H9 (cell line): ENCODE measurements around the gene CD2BP2. TPM values are rescaled to one million over a fixed set of nuclear protein-coding genes. Genes with fewer than 3 reads are reported as not detected.
A peak's percentile ranks its signal among the peaks of the same experiment; 100 is the strongest.
"Not testable (repeated sequence)": the region's sequence is repeated elsewhere in the genome, so short reads cannot be mapped to it uniquely, and the experiment has no call there.

ENCODE experiments used
- DNase-seq: peaks from one replicate; pipeline ENCODE4 v3.0.0-alpha.2; 2017
- H2AFZ ChIP-seq: one replicate; pipeline ENCODE4 v1.6.1; 2013; ENCODE audit warnings: mild to moderate bottlenecking, low read length, control low read depth, moderate library complexity
- H2AK5ac ChIP-seq: 2 replicates; pipeline ENCODE4 v1.6.1; 2013; ENCODE audit warnings: low read length, control low read depth, mixed read lengths; ENCODE audit not compliant: insufficient read length
- H2BK120ac ChIP-seq: one replicate; pipeline ENCODE4 v1.6.1; 2013; ENCODE audit warnings: low read depth, mild to moderate bottlenecking, low read length, control low read depth, inconsistent platforms; ENCODE audit not compliant: poor library complexity, severe bottlenecking
- H2BK12ac ChIP-seq: 2 replicates; pipeline ENCODE4 v1.6.1; 2013; ENCODE audit warnings: low read length, control low read depth, mixed read lengths, low read depth; ENCODE audit not compliant: insufficient read length
- H2BK15ac ChIP-seq: 2 replicates; pipeline ENCODE4 v1.6.1; 2013; ENCODE audit warnings: low read depth, low read length, control low read depth
- H2BK20ac ChIP-seq: one replicate; pipeline ENCODE4 v1.6.1; 2013; ENCODE audit warnings: low read depth, mild to moderate bottlenecking, low read length, control low read depth, inconsistent platforms; ENCODE audit not compliant: poor library complexity, severe bottlenecking
- H2BK5ac ChIP-seq: 2 replicates; pipeline ENCODE4 v1.6.1; 2013; ENCODE audit warnings: low read length, control low read depth, mixed read lengths; ENCODE audit not compliant: insufficient read length
- H3K14ac ChIP-seq: 2 replicates; pipeline ENCODE4 v1.6.1; 2013; ENCODE audit warnings: low read length, control low read depth; ENCODE audit not compliant: insufficient read depth
- H3K18ac ChIP-seq: 2 replicates; pipeline ENCODE4 v1.6.1; 2013; ENCODE audit warnings: low read depth, mild to moderate bottlenecking, mixed read lengths, low read length, control low read depth; ENCODE audit not compliant: insufficient read length
- H3K23ac ChIP-seq: 2 replicates; pipeline ENCODE4 v1.6.1; 2013; ENCODE audit warnings: low read length, control low read depth, mixed read lengths, low read depth; ENCODE audit not compliant: insufficient read length
- H3K23me2 ChIP-seq: 2 replicates; pipeline ENCODE4 v1.6.1; 2013; ENCODE audit warnings: low read depth, mild to moderate bottlenecking, mixed read lengths, low read length, control low read depth; ENCODE audit not compliant: insufficient read length, poor library complexity, severe bottlenecking
- H3K27ac ChIP-seq: 2 replicates; pipeline ENCODE4 v1.5.1; 2013; ENCODE audit warnings: low read length, control low read depth, mixed read lengths, low read depth; ENCODE audit not compliant: insufficient read length
- H3K27me3 ChIP-seq: 2 replicates; pipeline ENCODE4 v1.6.1; 2013; ENCODE audit warnings: low read length, control low read depth, inconsistent platforms; ENCODE audit not compliant: insufficient read depth
- H3K4ac ChIP-seq: 2 replicates; pipeline ENCODE4 v1.6.1; 2013; ENCODE audit warnings: low read depth, mild to moderate bottlenecking, control low read depth, inconsistent platforms, low read length, moderate library complexity
- H3K4me1 ChIP-seq: 2 replicates; pipeline ENCODE4 v1.6.1; 2013; ENCODE audit warnings: low read length, control low read depth, inconsistent platforms; ENCODE audit not compliant: insufficient read depth
- H3K4me2 ChIP-seq: 2 replicates; pipeline ENCODE4 v1.6.1; 2013; ENCODE audit warnings: low read length, control low read depth, mixed read lengths; ENCODE audit not compliant: insufficient read length, insufficient read depth
- H3K56ac ChIP-seq: 2 replicates; pipeline ENCODE4 v1.6.1; 2013; ENCODE audit warnings: low read depth, mild to moderate bottlenecking, mixed read lengths, low read length, control low read depth; ENCODE audit not compliant: insufficient read length
- H3K79me1 ChIP-seq: 2 replicates; pipeline ENCODE4 v1.6.1; 2013; ENCODE audit warnings: low read depth, mild to moderate bottlenecking, moderate library complexity, low read length, control low read depth, inconsistent platforms; ENCODE audit not compliant: insufficient read depth, poor library complexity, severe bottlenecking
- H3K79me2 ChIP-seq: 2 replicates; pipeline ENCODE4 v1.6.1; 2013; ENCODE audit warnings: low read length, control low read depth, inconsistent platforms; ENCODE audit not compliant: insufficient read depth
- H3K9ac ChIP-seq: 2 replicates; pipeline ENCODE4 v1.6.1; 2013; ENCODE audit warnings: low read length, control low read depth, mixed read lengths; ENCODE audit not compliant: insufficient read length; ENCODE audit errors: extremely low read depth
- H3K9me3 ChIP-seq: one replicate; pipeline ENCODE4 v1.6.1; 2013; ENCODE audit warnings: low read depth, low read length, inconsistent platforms; ENCODE audit not compliant: control insufficient read depth
- H3T11ph ChIP-seq: one replicate; pipeline ENCODE4 v1.6.1; 2013; ENCODE audit warnings: mild to moderate bottlenecking, low read length, control low read depth, inconsistent platforms
- H4K20me1 ChIP-seq: one replicate; pipeline ENCODE4 v1.6.1; 2013; ENCODE audit not compliant: control insufficient read depth, insufficient read length, insufficient read depth
- H4K5ac ChIP-seq: 2 replicates; pipeline ENCODE4 v1.6.1; 2013; ENCODE audit warnings: low read depth, mild to moderate bottlenecking, mixed read lengths, low read length, control low read depth; ENCODE audit not compliant: insufficient read length
- H4K8ac ChIP-seq: replicated peaks from 2 replicates; pipeline ENCODE4 v1.6.1; 2013; ENCODE audit warnings: low read length, control low read depth, mixed read lengths, low read depth; ENCODE audit not compliant: insufficient read length
- H4K91ac ChIP-seq: 2 replicates; pipeline ENCODE4 v1.6.1; 2013; ENCODE audit warnings: low read depth, mild to moderate bottlenecking, moderate library complexity, mixed read lengths, low read length, control low read depth; ENCODE audit not compliant: insufficient read length
- H3K27ac Mint-ChIP-seq, 3 experiments: 2 replicates in 2 of 3; 3 replicates in 1 of 3; pipeline ENCODE4 v1.8.0; 2020 to 2021; ENCODE audit warnings: mixed read lengths in 3 of 3, mild to moderate bottlenecking in 1 of 3, moderate library complexity in 1 of 3
- H3K27me3 Mint-ChIP-seq: 2 replicates; pipeline ENCODE4 v1.8.0; 2021; ENCODE audit warnings: low read depth, mild to moderate bottlenecking, moderate library complexity, mixed read lengths
- H3K36me3 Mint-ChIP-seq, 3 experiments: 2 replicates in 2 of 3; 3 replicates in 1 of 3; pipeline ENCODE4 v1.8.0; 2020 to 2021; ENCODE audit warnings: low read depth in 3 of 3, mixed read lengths in 3 of 3; ENCODE audit not compliant: insufficient read depth in 1 of 3
- H3K4me1 Mint-ChIP-seq, 2 experiments: 2 replicates each; pipeline ENCODE4 v1.8.0; 2020; ENCODE audit warnings: mixed read lengths in 2 of 2
- H3K4me3 Mint-ChIP-seq, 2 experiments: 2 replicates in 1 of 2; 3 replicates in 1 of 2; pipeline ENCODE4 v1.8.0; 2020 to 2021; ENCODE audit warnings: mild to moderate bottlenecking in 2 of 2, mixed read lengths in 2 of 2, moderate library complexity in 1 of 2
- H3K9me3 Mint-ChIP-seq, 2 experiments: 2 replicates in 1 of 2; 3 replicates in 1 of 2; pipeline ENCODE4 v1.8.0; 2020; ENCODE audit warnings: mild to moderate bottlenecking in 2 of 2, mixed read lengths in 2 of 2, moderate library complexity in 1 of 2
- WGBS: extraction: QIAGEN DNeasy Blood & Tissue Kit; methylation state at CpG from one replicate; pipeline ENCODE4 v1.1.7; 2013; ENCODE audit warnings: missing lambda C conversion rate, low lambda C conversion rate, mixed read lengths; ENCODE audit not compliant: insufficient read length; ENCODE audit errors: extremely low coverage; 5-methylcytosine and 5-hydroxymethylcytosine counted together
- total RNA-seq: library from RNA; stranded (reverse); gene quantifications from 2 replicates; pipeline ENCODE4 v1.2.1, GENCODE V29; 2021

Gene CD2BP2
- total RNA-seq, 1 experiment from 2014 or later, result 90.1 TPM

GRCh38 chr16:30334473-30334989 lies 20.6 kb downstream of the CD2BP2 start:
- H3K4me1 ChIP-seq, H3K36me3 Mint-ChIP-seq, H3K23me2 ChIP-seq, H3K9me3 Mint-ChIP-seq, H3K79me1 ChIP-seq, H4K20me1 ChIP-seq, H4K91ac ChIP-seq, H3K56ac ChIP-seq, H2AK5ac ChIP-seq, H3K27ac ChIP-seq, H3K27me3 Mint-ChIP-seq, H3K14ac ChIP-seq, H2BK20ac ChIP-seq, H2AFZ ChIP-seq, H2BK15ac ChIP-seq, H3K18ac ChIP-seq, H3K23ac ChIP-seq, H3K9me3 ChIP-seq, H3K9ac ChIP-seq, H3K4me1 Mint-ChIP-seq, H3K79me2 ChIP-seq, H2BK12ac ChIP-seq, H2BK120ac ChIP-seq, H3T11ph ChIP-seq, H3K27me3 ChIP-seq, H4K8ac ChIP-seq, H3K4ac ChIP-seq, H4K5ac ChIP-seq, H2BK5ac ChIP-seq: not testable (repeated sequence)
- peak overlapping the region; percentile 28 for H3K4me2 ChIP-seq
- Mint-ChIP-seq H3K27ac (peak overlapping the region; percentile 73 to 98 (median 94); a peak in 5 of 7 replicates), H3K4me3 (peak overlapping the region; percentile 90 to 98)
- no CpG with 5 or more reads among the region's 33 CpGs for WGBS
- peak; percentile 79 for DNase-seq

GRCh38 chr16:30324220-30324619 lies 30.9 kb downstream of the CD2BP2 start:
- H3K27me3 ChIP-seq, H3K4me1 ChIP-seq, H3K4me1 Mint-ChIP-seq, H3K27ac ChIP-seq, H4K5ac ChIP-seq, H3K27ac Mint-ChIP-seq, H4K91ac ChIP-seq, H2BK12ac ChIP-seq, H2AK5ac ChIP-seq, H4K8ac ChIP-seq, H2AFZ ChIP-seq, H2BK5ac ChIP-seq, H2BK15ac ChIP-seq, H3K56ac ChIP-seq, H3K9me3 Mint-ChIP-seq, H3K79me1 ChIP-seq, H3K14ac ChIP-seq, H3K23me2 ChIP-seq, H3K4ac ChIP-seq, H3K36me3 Mint-ChIP-seq, H3K9ac ChIP-seq, H3K27me3 Mint-ChIP-seq, H3K4me2 ChIP-seq, H3K18ac ChIP-seq, H3K79me2 ChIP-seq, DNase-seq, H4K20me1 ChIP-seq, H3K23ac ChIP-seq, H2BK20ac ChIP-seq, H3K9me3 ChIP-seq, H2BK120ac ChIP-seq, H3T11ph ChIP-seq, H3K4me3 Mint-ChIP-seq: not testable (repeated sequence)
- WGBS, result no CpG with 5 or more reads among the region's 6 CpGs
